SK-N-SH (cell line): Measurements from ENCODE around the gene ZNF614.

Experiments used
- JUND ChIP-seq: IDR thresholded peaks from 2 replicates; pipeline ENCODE4 v1.4.0; 2012
- TAF1 ChIP-seq: IDR thresholded peaks from 2 replicates; pipeline ENCODE4 v1.6.1; 2012; ENCODE audit warnings: low read depth, mild to moderate bottlenecking, low read length, moderate library complexity, borderline replicate concordance
- TCF12 ChIP-seq: IDR thresholded peaks from 2 replicates; pipeline ENCODE4 v1.4.0; 2012
- TF ChIP-seq, protein P1 (sequence below): fragments of 200-600 bp; sonication (generic); IDR thresholded peaks from 2 replicates; pipeline ENCODE4 v1.6.1; 2017; ENCODE audit warnings: antibody characterized with exemption, mild to moderate bottlenecking, moderate library complexity
- TF ChIP-seq, protein P2 (sequence below): IDR thresholded peaks from 2 replicates; pipeline ENCODE4; 2012

DNA sequence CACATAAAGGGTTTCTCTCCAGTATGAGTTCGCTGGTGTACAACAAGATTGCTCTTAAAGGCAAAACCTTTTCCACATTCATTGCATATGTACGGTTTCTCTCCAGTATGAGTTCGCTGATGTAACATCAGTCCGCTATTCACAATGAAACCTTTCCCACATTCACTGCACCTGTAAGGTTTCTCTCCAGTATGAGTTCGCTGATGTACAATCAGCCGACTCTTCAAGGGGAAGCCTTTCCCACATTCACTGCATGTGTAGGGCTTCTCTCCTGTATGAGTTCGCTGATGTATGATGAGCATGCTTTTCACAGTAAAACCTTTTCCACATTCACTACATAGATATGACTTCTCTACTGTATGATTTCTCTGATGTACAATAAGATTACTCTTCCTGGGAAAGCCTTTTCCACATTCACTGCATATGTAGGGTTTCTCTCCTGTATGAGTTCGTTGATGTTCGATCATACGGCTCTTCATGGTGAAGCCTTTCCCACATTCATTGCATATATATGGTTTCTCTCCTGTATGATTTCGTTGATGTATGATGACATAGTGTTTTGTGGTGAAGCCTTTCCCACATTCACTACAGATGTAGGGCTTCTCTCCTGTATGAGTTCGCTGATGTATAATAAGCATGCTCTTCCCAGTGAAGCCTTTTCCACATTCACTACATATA lies 6.0 kb upstream of the ZNF614 start:
- TF ChIP-seq JUND (no peak), TAF1 (no peak), TCF12 (no peak)
- TF ChIP-seq, protein P1, sequence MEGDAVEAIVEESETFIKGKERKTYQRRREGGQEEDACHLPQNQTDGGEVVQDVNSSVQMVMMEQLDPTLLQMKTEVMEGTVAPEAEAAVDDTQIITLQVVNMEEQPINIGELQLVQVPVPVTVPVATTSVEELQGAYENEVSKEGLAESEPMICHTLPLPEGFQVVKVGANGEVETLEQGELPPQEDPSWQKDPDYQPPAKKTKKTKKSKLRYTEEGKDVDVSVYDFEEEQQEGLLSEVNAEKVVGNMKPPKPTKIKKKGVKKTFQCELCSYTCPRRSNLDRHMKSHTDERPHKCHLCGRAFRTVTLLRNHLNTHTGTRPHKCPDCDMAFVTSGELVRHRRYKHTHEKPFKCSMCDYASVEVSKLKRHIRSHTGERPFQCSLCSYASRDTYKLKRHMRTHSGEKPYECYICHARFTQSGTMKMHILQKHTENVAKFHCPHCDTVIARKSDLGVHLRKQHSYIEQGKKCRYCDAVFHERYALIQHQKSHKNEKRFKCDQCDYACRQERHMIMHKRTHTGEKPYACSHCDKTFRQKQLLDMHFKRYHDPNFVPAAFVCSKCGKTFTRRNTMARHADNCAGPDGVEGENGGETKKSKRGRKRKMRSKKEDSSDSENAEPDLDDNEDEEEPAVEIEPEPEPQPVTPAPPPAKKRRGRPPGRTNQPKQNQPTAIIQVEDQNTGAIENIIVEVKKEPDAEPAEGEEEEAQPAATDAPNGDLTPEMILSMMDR, result no peak
- TF ChIP-seq, protein P2, sequence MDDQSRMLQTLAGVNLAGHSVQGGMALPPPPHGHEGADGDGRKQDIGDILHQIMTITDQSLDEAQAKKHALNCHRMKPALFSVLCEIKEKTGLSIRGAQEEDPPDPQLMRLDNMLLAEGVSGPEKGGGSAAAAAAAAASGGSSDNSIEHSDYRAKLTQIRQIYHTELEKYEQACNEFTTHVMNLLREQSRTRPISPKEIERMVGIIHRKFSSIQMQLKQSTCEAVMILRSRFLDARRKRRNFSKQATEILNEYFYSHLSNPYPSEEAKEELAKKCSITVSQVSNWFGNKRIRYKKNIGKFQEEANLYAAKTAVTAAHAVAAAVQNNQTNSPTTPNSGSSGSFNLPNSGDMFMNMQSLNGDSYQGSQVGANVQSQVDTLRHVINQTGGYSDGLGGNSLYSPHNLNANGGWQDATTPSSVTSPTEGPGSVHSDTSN, result no peak
